ENCODE data around the gene COMMD7.

The COMMD7 gene

GRCh38 chr20:32681175-32682084 lies 61.8 kb downstream of the COMMD7 start:
- no peak for TF ChIP-seq ISL1 (CRISPR knock-in tag; IDR thresholded peaks at IDR 0.05)
- no peak for TF ChIP-seq RARB (CRISPR knock-in tag; IDR thresholded peaks at IDR 0.05)
- no peak for TF ChIP-seq BACH2 (CRISPR knock-in tag; IDR thresholded peaks at IDR 0.05; ENCODE audit: borderline replicate concordance)
- TF ChIP-seq ZFP3 (CRISPR knock-in tag; IDR thresholded peaks at IDR 0.05) = no peak
- no peak for TF ChIP-seq ARNTL (CRISPR knock-in tag; IDR thresholded peaks at IDR 0.05; ENCODE audit: borderline replicate concordance, low read depth)
- no peak for TF ChIP-seq CSRNP3 (CRISPR knock-in tag; IDR thresholded peaks at IDR 0.05)
- no peak for TF ChIP-seq TOX (CRISPR knock-in tag; IDR thresholded peaks at IDR 0.05; ENCODE audit: borderline replicate concordance)
- no peak for TF ChIP-seq ZFP30 (CRISPR knock-in tag; IDR thresholded peaks at IDR 0.05)
- TF ChIP-seq ESRRG (CRISPR knock-in tag; IDR thresholded peaks at IDR 0.05) = no peak
- TF ChIP-seq PATZ1 (CRISPR knock-in tag; IDR thresholded peaks at IDR 0.05; ENCODE audit: borderline replicate concordance) = no peak
- TF ChIP-seq ZNF8 (CRISPR knock-in tag; IDR thresholded peaks at IDR 0.05) = no peak
- no peak for TF ChIP-seq ZNF70 (CRISPR knock-in tag; IDR thresholded peaks at IDR 0.05)
- TF ChIP-seq ZC3H10 (CRISPR knock-in tag; IDR thresholded peaks at IDR 0.05) = no peak
- no peak for TF ChIP-seq ZNF565 (CRISPR knock-in tag; conservative IDR thresholded peaks at IDR 0.05; ENCODE audit: low read depth)
- TF ChIP-seq TCF4 (CRISPR knock-in tag; IDR thresholded peaks at IDR 0.05; ENCODE audit: borderline replicate concordance) = no peak
- TF ChIP-seq, protein P1, sequence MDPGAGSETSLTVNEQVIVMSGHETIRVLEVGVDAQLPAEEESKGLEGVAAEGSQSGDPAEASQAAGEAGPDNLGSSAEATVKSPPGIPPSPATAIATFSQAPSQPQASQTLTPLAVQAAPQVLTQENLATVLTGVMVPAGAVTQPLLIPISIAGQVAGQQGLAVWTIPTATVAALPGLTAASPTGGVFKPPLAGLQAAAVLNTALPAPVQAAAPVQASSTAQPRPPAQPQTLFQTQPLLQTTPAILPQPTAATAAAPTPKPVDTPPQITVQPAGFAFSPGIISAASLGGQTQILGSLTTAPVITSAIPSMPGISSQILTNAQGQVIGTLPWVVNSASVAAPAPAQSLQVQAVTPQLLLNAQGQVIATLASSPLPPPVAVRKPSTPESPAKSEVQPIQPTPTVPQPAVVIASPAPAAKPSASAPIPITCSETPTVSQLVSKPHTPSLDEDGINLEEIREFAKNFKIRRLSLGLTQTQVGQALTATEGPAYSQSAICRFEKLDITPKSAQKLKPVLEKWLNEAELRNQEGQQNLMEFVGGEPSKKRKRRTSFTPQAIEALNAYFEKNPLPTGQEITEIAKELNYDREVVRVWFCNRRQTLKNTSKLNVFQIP (CRISPR knock-in tag; IDR thresholded peaks at IDR 0.05; ENCODE audit: borderline replicate concordance, low read depth) = no peak
- TF ChIP-seq CSDC2 (CRISPR knock-in tag; IDR thresholded peaks at IDR 0.05) = no peak
- no peak for TF ChIP-seq PPARA (CRISPR knock-in tag; IDR thresholded peaks at IDR 0.05; ENCODE audit: borderline replicate concordance)
- TF ChIP-seq GLIS3 (CRISPR knock-in tag; IDR thresholded peaks at IDR 0.05) = no peak
- peak; percentile 70 for ATAC-seq

DNA sequence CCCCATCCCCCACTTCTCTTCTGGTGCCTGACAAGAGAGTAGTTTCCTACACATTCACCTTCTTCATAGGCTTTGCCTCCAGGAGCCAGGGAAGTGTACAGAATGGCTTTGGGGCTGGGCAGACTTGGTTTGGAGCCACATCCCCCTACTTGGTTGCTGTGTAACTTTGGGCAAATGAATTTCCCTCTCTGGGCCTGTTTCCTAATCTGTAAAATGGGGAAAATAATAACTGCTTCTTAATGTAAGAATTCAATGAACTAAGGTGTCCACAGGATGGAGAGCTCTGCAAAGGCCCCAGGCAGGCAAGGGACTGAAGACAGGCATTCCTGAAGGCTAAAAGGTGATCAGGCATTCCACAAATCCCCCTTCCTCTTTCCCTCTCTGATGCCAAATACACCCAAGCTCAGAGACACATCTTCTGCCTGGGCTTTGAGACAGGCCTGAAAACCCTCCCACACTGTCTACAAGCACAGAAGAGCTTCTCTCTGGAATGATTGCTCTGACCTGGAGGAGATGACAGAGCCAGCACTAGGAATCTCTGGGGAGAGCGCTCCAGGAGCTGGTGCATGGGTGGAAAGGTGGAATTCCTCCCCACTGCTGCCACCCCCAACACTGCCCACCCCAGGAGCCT lies 62.6 kb downstream of the COMMD7 start:
- TF ChIP-seq PPARA (CRISPR knock-in tag; IDR thresholded peaks at IDR 0.05; ENCODE audit: borderline replicate concordance) (no peak), PATZ1 (CRISPR knock-in tag; IDR thresholded peaks at IDR 0.05; ENCODE audit: borderline replicate concordance) (no peak), CSDC2 (CRISPR knock-in tag; IDR thresholded peaks at IDR 0.05) (no peak), BACH2 (CRISPR knock-in tag; IDR thresholded peaks at IDR 0.05; ENCODE audit: borderline replicate concordance) (no peak), CSRNP3 (CRISPR knock-in tag; IDR thresholded peaks at IDR 0.05) (no peak), CREB5 (CRISPR knock-in tag; IDR thresholded peaks at IDR 0.05; ENCODE audit: low read depth) (no peak), ZNF565 (CRISPR knock-in tag; conservative IDR thresholded peaks at IDR 0.05; ENCODE audit: low read depth) (no peak), RARB (CRISPR knock-in tag; IDR thresholded peaks at IDR 0.05) (no peak), ZNF8 (CRISPR knock-in tag; IDR thresholded peaks at IDR 0.05) (no peak), GLIS3 (CRISPR knock-in tag; IDR thresholded peaks at IDR 0.05) (no peak), TCF4 (CRISPR knock-in tag; IDR thresholded peaks at IDR 0.05; ENCODE audit: borderline replicate concordance) (no peak), ZNF70 (CRISPR knock-in tag; IDR thresholded peaks at IDR 0.05) (no peak), ESRRG (CRISPR knock-in tag; IDR thresholded peaks at IDR 0.05) (no peak)
- TF ChIP-seq, protein P2, sequence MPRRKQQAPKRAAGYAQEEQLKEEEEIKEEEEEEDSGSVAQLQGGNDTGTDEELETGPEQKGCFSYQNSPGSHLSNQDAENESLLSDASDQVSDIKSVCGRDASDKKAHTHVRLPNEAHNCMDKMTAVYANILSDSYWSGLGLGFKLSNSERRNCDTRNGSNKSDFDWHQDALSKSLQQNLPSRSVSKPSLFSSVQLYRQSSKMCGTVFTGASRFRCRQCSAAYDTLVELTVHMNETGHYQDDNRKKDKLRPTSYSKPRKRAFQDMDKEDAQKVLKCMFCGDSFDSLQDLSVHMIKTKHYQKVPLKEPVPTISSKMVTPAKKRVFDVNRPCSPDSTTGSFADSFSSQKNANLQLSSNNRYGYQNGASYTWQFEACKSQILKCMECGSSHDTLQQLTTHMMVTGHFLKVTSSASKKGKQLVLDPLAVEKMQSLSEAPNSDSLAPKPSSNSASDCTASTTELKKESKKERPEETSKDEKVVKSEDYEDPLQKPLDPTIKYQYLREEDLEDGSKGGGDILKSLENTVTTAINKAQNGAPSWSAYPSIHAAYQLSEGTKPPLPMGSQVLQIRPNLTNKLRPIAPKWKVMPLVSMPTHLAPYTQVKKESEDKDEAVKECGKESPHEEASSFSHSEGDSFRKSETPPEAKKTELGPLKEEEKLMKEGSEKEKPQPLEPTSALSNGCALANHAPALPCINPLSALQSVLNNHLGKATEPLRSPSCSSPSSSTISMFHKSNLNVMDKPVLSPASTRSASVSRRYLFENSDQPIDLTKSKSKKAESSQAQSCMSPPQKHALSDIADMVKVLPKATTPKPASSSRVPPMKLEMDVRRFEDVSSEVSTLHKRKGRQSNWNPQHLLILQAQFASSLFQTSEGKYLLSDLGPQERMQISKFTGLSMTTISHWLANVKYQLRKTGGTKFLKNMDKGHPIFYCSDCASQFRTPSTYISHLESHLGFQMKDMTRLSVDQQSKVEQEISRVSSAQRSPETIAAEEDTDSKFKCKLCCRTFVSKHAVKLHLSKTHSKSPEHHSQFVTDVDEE (CRISPR knock-in tag; IDR thresholded peaks at IDR 0.05) = no peak
- peak; percentile 49 for ATAC-seq

All from SK-N-SH treated with all-trans-retinoic acid at 6 μM for 48 hours (cell line).